ENCODE measurements around the gene NEDD8.
"Not testable (repeated sequence)": the region's sequence is repeated elsewhere in the genome, so short reads cannot be mapped to it uniquely, and the experiment has no call there.

NEDD8 gene

DNA sequence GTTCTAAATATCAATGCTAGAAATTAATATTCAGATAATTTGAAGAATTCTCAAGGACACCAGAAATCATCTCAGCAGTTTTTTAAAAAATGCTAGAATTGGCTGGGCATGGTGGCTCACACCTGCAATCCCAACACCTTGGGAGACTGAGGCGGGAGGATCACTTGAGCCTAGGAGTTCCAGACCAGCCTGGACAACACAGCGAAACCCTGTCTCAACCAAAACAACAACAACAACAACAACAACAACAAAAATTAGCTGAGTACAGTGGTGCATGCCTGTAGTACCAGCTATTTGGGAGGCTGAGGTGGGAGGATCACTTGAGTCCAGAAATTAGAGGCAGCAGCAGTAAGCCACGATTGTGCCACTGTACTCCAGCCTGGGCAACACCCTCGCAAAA, 13.1 kb downstream of the NEDD8 start:
- Histone ChIP-seq H3K9me3 (no peaks in the 10 kb centered on the region), H3K4me3 (ENCODE audit: low read depth, low read length) (no peak overlapping the region), H3K4me1 (no peaks in the 10 kb centered on the region), H3K36me3 (peaks cover 4% of the 10 kb centered on the region; the same call in 1 of the 2 replicates), H3K27me3 (no peaks in the 10 kb centered on the region)
- TF ChIP-seq, protein P1, sequence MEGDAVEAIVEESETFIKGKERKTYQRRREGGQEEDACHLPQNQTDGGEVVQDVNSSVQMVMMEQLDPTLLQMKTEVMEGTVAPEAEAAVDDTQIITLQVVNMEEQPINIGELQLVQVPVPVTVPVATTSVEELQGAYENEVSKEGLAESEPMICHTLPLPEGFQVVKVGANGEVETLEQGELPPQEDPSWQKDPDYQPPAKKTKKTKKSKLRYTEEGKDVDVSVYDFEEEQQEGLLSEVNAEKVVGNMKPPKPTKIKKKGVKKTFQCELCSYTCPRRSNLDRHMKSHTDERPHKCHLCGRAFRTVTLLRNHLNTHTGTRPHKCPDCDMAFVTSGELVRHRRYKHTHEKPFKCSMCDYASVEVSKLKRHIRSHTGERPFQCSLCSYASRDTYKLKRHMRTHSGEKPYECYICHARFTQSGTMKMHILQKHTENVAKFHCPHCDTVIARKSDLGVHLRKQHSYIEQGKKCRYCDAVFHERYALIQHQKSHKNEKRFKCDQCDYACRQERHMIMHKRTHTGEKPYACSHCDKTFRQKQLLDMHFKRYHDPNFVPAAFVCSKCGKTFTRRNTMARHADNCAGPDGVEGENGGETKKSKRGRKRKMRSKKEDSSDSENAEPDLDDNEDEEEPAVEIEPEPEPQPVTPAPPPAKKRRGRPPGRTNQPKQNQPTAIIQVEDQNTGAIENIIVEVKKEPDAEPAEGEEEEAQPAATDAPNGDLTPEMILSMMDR (IDR thresholded peaks at IDR 0.05; ENCODE audit: low read depth, low read length) = no peak
- no peak for DNase-seq

GRCh38 chr14:24216876-24217275, 15.3 kb downstream of the NEDD8 start:
- H3K36me3 ChIP-seq; H3K4me1 ChIP-seq; H3K4me3 ChIP-seq (ENCODE audit: low read depth, low read length); H3K27me3 ChIP-seq; DNase-seq; H3K9me3 ChIP-seq: not testable (repeated sequence)

- TF ChIP-seq, protein P1 (IDR thresholded peaks at IDR 0.05; ENCODE audit: low read depth, low read length) = no peak
- Histone ChIP-seq H3K9me3 (no peaks in the 10 kb centered on the region), H3K4me3 (ENCODE audit: low read depth, low read length) (peak overlapping the region; percentile 91; the same call in 1 of the 2 replicates), H3K4me1 (no peaks in the 10 kb centered on the region), H3K27me3 (no peaks in the 10 kb centered on the region), H3K36me3 (0 out of 2 replicates have a peak, but pooled peaks cover 4% of the 10 kb centered on the region)
- no peak for DNase-seq
Observed at GRCh38 chr14:24216345-24216699, 15.8 kb downstream of the NEDD8 start.

- Histone ChIP-seq H3K4me3 (ENCODE audit: low read depth, low read length) (peak within 1 kb of the TSS; percentile 91), H3K36me3 (peaks cover 4% of the 10 kb centered on the region; the same call in 1 of the 2 replicates), H3K9me3 (no peaks in the 10 kb centered on the region), H3K27me3 (no peaks in the 10 kb centered on the region), H3K4me1 (no peaks in the 10 kb centered on the region)
- DNase-seq = peak; percentile 88
- TF ChIP-seq, protein P1 (IDR thresholded peaks at IDR 0.05; ENCODE audit: low read depth, low read length) = peak; percentile 76
Observed at GRCh38 chr14:24215495-24216344, 16.4 kb downstream of the NEDD8 start, which contains the start of gene MDP1. TSS of gene MDP1 (minus strand) at chr14:24216066. CDS start at chr14:24215955, 111 bp downstream.

- TF ChIP-seq, protein P1 (IDR thresholded peaks at IDR 0.05; ENCODE audit: low read depth, low read length) = no peak
- no peak for DNase-seq
- no peaks in the 10 kb centered on the region for H3K27me3 ChIP-seq
- no peaks in the 10 kb centered on the region for H3K9me3 ChIP-seq
- H3K36me3 ChIP-seq = peaks cover 7% of the 10 kb centered on the region; the same call in 1 of the 2 replicates
- peak overlapping the region; percentile 83 for H3K4me3 ChIP-seq (ENCODE audit: low read depth, low read length)
- no peaks in the 10 kb centered on the region for H3K4me1 ChIP-seq
Observed at GRCh38 chr14:24213866-24214662, 18.1 kb downstream of the NEDD8 start.

- Histone ChIP-seq H3K4me1 (no peaks in the 10 kb centered on the region), H3K27me3 (no peaks in the 10 kb centered on the region), H3K36me3 (peaks cover 7% of the 10 kb centered on the region; the same call in 1 of the 2 replicates), H3K9me3 (no peaks in the 10 kb centered on the region), H3K4me3 (ENCODE audit: low read depth, low read length) (peak within 1 kb of the TSS; percentile 83)
- peak; percentile 99 for DNase-seq
- TF ChIP-seq, protein P1 (IDR thresholded peaks at IDR 0.05; ENCODE audit: low read depth, low read length) = peak; percentile 34
Observed at GRCh38 chr14:24212924-24213865, 19.0 kb downstream of the NEDD8 start, which contains the start of gene CHMP4A. TSS of gene CHMP4A (minus strand) at chr14:24213488. CDS start at chr14:24213439, 49 bp downstream.

Data from BE2C (cell line).